ENCODE results near the gene PPFIBP1.
A peak's percentile ranks its signal among the peaks of the same experiment; 100 is the strongest.

PPFIBP1 gene

DNA sequence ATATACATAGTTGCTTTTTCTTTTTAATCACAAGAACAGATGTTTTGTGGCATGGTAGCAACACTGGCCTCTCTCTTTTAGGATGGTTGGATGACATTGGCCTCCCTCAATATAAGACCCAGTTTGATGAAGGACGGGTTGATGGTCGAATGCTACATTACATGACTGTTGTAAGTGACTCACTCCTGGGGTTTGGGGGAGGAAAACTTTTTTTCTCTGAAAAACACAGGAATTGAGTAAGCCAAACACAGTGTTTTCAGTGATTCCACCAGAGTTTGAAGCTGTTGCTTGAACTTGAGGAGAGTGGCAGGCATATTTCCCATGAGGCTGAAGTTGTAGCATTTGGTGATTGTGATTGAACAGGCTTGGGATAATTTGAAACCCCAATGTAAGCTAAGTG is 158.5 kb downstream of the PPFIBP1 start:
- no peak overlapping the region for H3K27ac ChIP-seq (ENCODE audit: low read length, poor library complexity, severe bottlenecking)
- no peak overlapping the region for H3K23ac ChIP-seq (ENCODE audit: low read length in 2 of 2)
- H2BK15ac ChIP-seq (ENCODE audit: low read depth, poor library complexity, severe bottlenecking) = no peak overlapping the region
- no peak overlapping the region for H3K4me3 ChIP-seq (ENCODE audit: insufficient read depth in 1 of 2, low read depth in 1 of 2, low read length in 2 of 2)
- no peaks in the 10 kb centered on the region for H3K27me3 ChIP-seq (ENCODE audit: control insufficient read depth in 1 of 2, insufficient read depth in 1 of 2, low read length in 2 of 2)
- no peaks in the 10 kb centered on the region for H3K9me3 ChIP-seq (ENCODE audit: control insufficient read depth, low read length)
- H2BK12ac ChIP-seq (ENCODE audit: low read length in 2 of 2) = no peak overlapping the region
- H2AK5ac ChIP-seq (ENCODE audit: low read length, severe bottlenecking) = no peak overlapping the region
- no peak overlapping the region for H2AFZ ChIP-seq (ENCODE audit: low read depth, low read length)
- H3K18ac ChIP-seq (ENCODE audit: low read depth in 1 of 2, low read length in 2 of 2) = no peak overlapping the region
- no peak overlapping the region for H4K91ac ChIP-seq (ENCODE audit: low read length)
- no peak overlapping the region for H3K14ac ChIP-seq (ENCODE audit: low read length in 2 of 2)
- H3K79me1 ChIP-seq (replicated peaks; ENCODE audit: low read length, poor library complexity, severe bottlenecking) = peaks cover 2% of the 10 kb centered on the region
- H3K36me3 ChIP-seq (ENCODE audit: control insufficient read depth in 1 of 2, insufficient read depth in 2 of 2, low read depth in 1 of 2, low read length in 2 of 2) = peaks cover 14 to 92% of the 10 kb centered on the region in 2 experiments
- DNase-seq = peak; percentile 6
- no peak overlapping the region for H2BK5ac ChIP-seq (ENCODE audit: low read depth, low read length, poor library complexity, severe bottlenecking)
- WGBS = 93% methylated on average over 2 of the region's 2 CpGs
- no peak overlapping the region for H4K8ac ChIP-seq (ENCODE audit: low read length)
- H3K4ac ChIP-seq (ENCODE audit: low read depth in 1 of 2, low read length in 2 of 2) = no peak overlapping the region
- H3K9ac ChIP-seq (ENCODE audit: low read length) = no peak overlapping the region
- no peaks in the 10 kb centered on the region for H3K4me1 ChIP-seq (ENCODE audit: control insufficient read depth, insufficient read depth, low read depth, low read length)
- no peak overlapping the region for H2BK120ac ChIP-seq (ENCODE audit: low read depth, low read length)
- no peak overlapping the region for H3K4me2 ChIP-seq (ENCODE audit: low read length, poor library complexity, severe bottlenecking)

DNA sequence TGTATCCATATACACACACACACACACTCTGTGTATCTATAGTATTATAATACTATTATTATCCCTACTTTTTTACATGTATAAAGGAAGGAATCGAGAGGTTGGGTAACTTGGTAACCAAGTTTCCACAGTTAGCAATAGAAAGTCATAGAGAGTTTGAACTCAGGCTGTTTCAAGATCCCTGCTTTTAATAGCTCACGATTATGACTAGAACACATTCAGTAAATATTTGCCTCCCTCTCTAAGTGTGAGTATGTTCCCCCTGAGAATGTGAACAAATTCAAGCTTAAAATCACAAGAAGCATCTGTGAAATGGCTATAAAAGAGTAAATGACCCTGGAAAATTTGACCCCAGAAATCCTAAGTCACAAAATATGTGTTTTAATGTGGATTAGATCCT is 161.3 kb downstream of the PPFIBP1 start:
- peaks cover 25 to 95% of the 10 kb centered on the region in 2 experiments for H3K36me3 ChIP-seq (ENCODE audit: control insufficient read depth in 1 of 2, insufficient read depth in 2 of 2, low read depth in 1 of 2, low read length in 2 of 2)
- H3K23ac ChIP-seq (ENCODE audit: low read length in 2 of 2) = no peak overlapping the region
- H2AK5ac ChIP-seq (ENCODE audit: low read length, severe bottlenecking) = no peak overlapping the region
- H3K14ac ChIP-seq (ENCODE audit: low read length in 2 of 2) = no peak overlapping the region
- no peak overlapping the region for H2AFZ ChIP-seq (ENCODE audit: low read depth, low read length)
- no peak overlapping the region for H3K9ac ChIP-seq (ENCODE audit: low read length)
- H3K27me3 ChIP-seq (ENCODE audit: control insufficient read depth in 1 of 2, insufficient read depth in 1 of 2, low read length in 2 of 2) = no peaks in the 10 kb centered on the region
- H3K9me3 ChIP-seq (ENCODE audit: control insufficient read depth, low read length) = no peaks in the 10 kb centered on the region
- no peak overlapping the region for H4K91ac ChIP-seq (ENCODE audit: low read length)
- H2BK120ac ChIP-seq (ENCODE audit: low read depth, low read length) = no peak overlapping the region
- no peak overlapping the region for H2BK12ac ChIP-seq (ENCODE audit: low read length in 2 of 2)
- H3K4me3 ChIP-seq (ENCODE audit: insufficient read depth in 1 of 2, low read depth in 1 of 2, low read length in 2 of 2) = no peak overlapping the region
- no peak for DNase-seq
- H2BK5ac ChIP-seq (ENCODE audit: low read depth, low read length, poor library complexity, severe bottlenecking) = no peak overlapping the region
- no peak overlapping the region for H4K8ac ChIP-seq (ENCODE audit: low read length)
- no peak overlapping the region for H3K4ac ChIP-seq (ENCODE audit: low read depth in 1 of 2, low read length in 2 of 2)
- H2BK15ac ChIP-seq (ENCODE audit: low read depth, poor library complexity, severe bottlenecking) = no peak overlapping the region
- H3K4me1 ChIP-seq (ENCODE audit: control insufficient read depth, insufficient read depth, low read depth, low read length) = no peaks in the 10 kb centered on the region
- H3K4me2 ChIP-seq (ENCODE audit: low read length, poor library complexity, severe bottlenecking) = no peak overlapping the region
- peaks cover 5% of the 10 kb centered on the region for H3K79me1 ChIP-seq (replicated peaks; ENCODE audit: low read length, poor library complexity, severe bottlenecking)
- no peak overlapping the region for H3K27ac ChIP-seq (ENCODE audit: low read length, poor library complexity, severe bottlenecking)
- H3K18ac ChIP-seq (ENCODE audit: low read depth in 1 of 2, low read length in 2 of 2) = no peak overlapping the region
- WGBS = no CpG with 5 or more reads among the region's 2 CpGs

DNA sequence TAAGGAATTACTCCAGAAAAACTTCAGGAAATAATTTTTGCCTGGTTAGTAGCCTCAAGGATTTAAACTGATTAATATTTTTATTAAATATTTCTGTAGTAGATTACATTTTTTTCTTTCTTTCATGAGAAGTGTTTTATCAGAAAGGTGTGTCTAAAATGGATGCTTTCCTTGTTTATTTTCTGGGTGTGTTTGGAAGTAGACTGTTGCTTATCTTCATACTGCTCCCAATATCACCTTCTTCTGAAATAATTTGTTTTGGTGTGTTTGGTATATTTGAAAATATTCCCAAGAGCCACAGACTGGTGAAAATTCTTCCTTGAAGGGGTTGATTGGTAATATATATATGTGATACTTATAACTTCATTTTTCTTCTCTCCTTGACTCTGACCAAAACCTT is 162.1 kb downstream of the PPFIBP1 start:
- H3K4ac ChIP-seq (ENCODE audit: low read depth in 1 of 2, low read length in 2 of 2) = no peak overlapping the region
- no peak overlapping the region for H2BK5ac ChIP-seq (ENCODE audit: low read depth, low read length, poor library complexity, severe bottlenecking)
- no peak overlapping the region for H3K9ac ChIP-seq (ENCODE audit: low read length)
- peaks cover 26 to 95% of the 10 kb centered on the region in 2 experiments for H3K36me3 ChIP-seq (ENCODE audit: control insufficient read depth in 1 of 2, insufficient read depth in 2 of 2, low read depth in 1 of 2, low read length in 2 of 2)
- H4K8ac ChIP-seq (ENCODE audit: low read length) = no peak overlapping the region
- H4K91ac ChIP-seq (ENCODE audit: low read length) = no peak overlapping the region
- H3K18ac ChIP-seq (ENCODE audit: low read depth in 1 of 2, low read length in 2 of 2) = no peak overlapping the region
- H3K27me3 ChIP-seq (ENCODE audit: control insufficient read depth in 1 of 2, insufficient read depth in 1 of 2, low read length in 2 of 2) = no peaks in the 10 kb centered on the region
- H3K4me1 ChIP-seq (ENCODE audit: control insufficient read depth, insufficient read depth, low read depth, low read length) = no peaks in the 10 kb centered on the region
- peaks cover 7% of the 10 kb centered on the region for H3K79me1 ChIP-seq (replicated peaks; ENCODE audit: low read length, poor library complexity, severe bottlenecking)
- no peak overlapping the region for H2BK12ac ChIP-seq (ENCODE audit: low read length in 2 of 2)
- no peak overlapping the region for H3K14ac ChIP-seq (ENCODE audit: low read length in 2 of 2)
- H3K4me2 ChIP-seq (ENCODE audit: low read length, poor library complexity, severe bottlenecking) = no peak overlapping the region
- H3K27ac ChIP-seq (ENCODE audit: low read length, poor library complexity, severe bottlenecking) = no peak overlapping the region
- no peak overlapping the region for H3K4me3 ChIP-seq (ENCODE audit: insufficient read depth in 1 of 2, low read depth in 1 of 2, low read length in 2 of 2)
- H2AK5ac ChIP-seq (ENCODE audit: low read length, severe bottlenecking) = no peak overlapping the region
- H3K23ac ChIP-seq (ENCODE audit: low read length in 2 of 2) = no peak overlapping the region
- no peak for DNase-seq
- H2AFZ ChIP-seq (ENCODE audit: low read depth, low read length) = no peak overlapping the region
- H2BK15ac ChIP-seq (ENCODE audit: low read depth, poor library complexity, severe bottlenecking) = no peak overlapping the region
- H3K9me3 ChIP-seq (ENCODE audit: control insufficient read depth, low read length) = no peaks in the 10 kb centered on the region
- H2BK120ac ChIP-seq (ENCODE audit: low read depth, low read length) = no peak overlapping the region

DNA sequence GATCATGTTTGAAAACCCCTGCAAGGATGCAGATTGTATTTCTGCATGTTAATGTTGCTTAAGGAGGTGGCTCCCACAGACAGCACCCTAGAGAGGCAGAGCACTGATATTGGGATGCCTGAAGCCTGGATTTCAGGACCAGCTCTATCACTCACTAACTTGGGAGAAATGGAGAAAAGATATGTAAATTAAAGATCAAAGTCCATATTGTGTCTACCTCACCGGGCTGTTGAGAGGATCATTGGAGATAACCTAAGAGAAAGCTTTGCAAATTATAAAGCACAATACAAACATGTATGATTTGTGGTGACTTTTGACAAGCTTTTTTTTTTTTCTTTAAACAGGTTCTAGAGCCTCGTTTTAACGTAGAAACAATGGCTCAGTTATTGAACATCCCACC is 164.7 kb downstream of the PPFIBP1 start:
- H2BK120ac ChIP-seq (ENCODE audit: low read depth, low read length) = no peak overlapping the region
- no peak for DNase-seq
- H2AFZ ChIP-seq (ENCODE audit: low read depth, low read length) = no peak overlapping the region
- no peak overlapping the region for H3K27ac ChIP-seq (ENCODE audit: low read length, poor library complexity, severe bottlenecking)
- H3K23ac ChIP-seq (ENCODE audit: low read length in 2 of 2) = no peak overlapping the region
- no peak overlapping the region for H2BK15ac ChIP-seq (ENCODE audit: low read depth, poor library complexity, severe bottlenecking)
- no peaks in the 10 kb centered on the region for H3K9me3 ChIP-seq (ENCODE audit: control insufficient read depth, low read length)
- peaks cover 27 to 96% of the 10 kb centered on the region in 2 experiments for H3K36me3 ChIP-seq (ENCODE audit: control insufficient read depth in 1 of 2, insufficient read depth in 2 of 2, low read depth in 1 of 2, low read length in 2 of 2)
- no peak overlapping the region for H2BK12ac ChIP-seq (ENCODE audit: low read length in 2 of 2)
- no peaks in the 10 kb centered on the region for H3K27me3 ChIP-seq (ENCODE audit: control insufficient read depth in 1 of 2, insufficient read depth in 1 of 2, low read length in 2 of 2)
- no peak overlapping the region for H4K8ac ChIP-seq (ENCODE audit: low read length)
- H3K4me2 ChIP-seq (ENCODE audit: low read length, poor library complexity, severe bottlenecking) = no peak overlapping the region
- no peak overlapping the region for H3K4me3 ChIP-seq (ENCODE audit: insufficient read depth in 1 of 2, low read depth in 1 of 2, low read length in 2 of 2)
- H3K14ac ChIP-seq (ENCODE audit: low read length in 2 of 2) = no peak overlapping the region
- no peak overlapping the region for H2AK5ac ChIP-seq (ENCODE audit: low read length, severe bottlenecking)
- no peak overlapping the region for H3K4ac ChIP-seq (ENCODE audit: low read depth in 1 of 2, low read length in 2 of 2)
- H4K91ac ChIP-seq (ENCODE audit: low read length) = no peak overlapping the region
- H3K18ac ChIP-seq (ENCODE audit: low read depth in 1 of 2, low read length in 2 of 2) = no peak overlapping the region
- no peak overlapping the region for H3K9ac ChIP-seq (ENCODE audit: low read length)
- H3K79me1 ChIP-seq (replicated peaks; ENCODE audit: low read length, poor library complexity, severe bottlenecking) = peaks cover 7% of the 10 kb centered on the region
- H2BK5ac ChIP-seq (ENCODE audit: low read depth, low read length, poor library complexity, severe bottlenecking) = no peak overlapping the region
- WGBS = 96% methylated on average over 2 of the region's 3 CpGs
- H3K4me1 ChIP-seq (ENCODE audit: control insufficient read depth, insufficient read depth, low read depth, low read length) = no peaks in the 10 kb centered on the region
